Measurements from ENCODE around the gene EFCAB14. TPM values are rescaled to one million over a fixed set of nuclear protein-coding genes. Genes with fewer than 3 reads are reported as not detected.
A peak's percentile ranks its signal among the peaks of the same experiment; 100 is the strongest.

EFCAB14 gene
- 100 to 1,000 TPM in 1 of 2 donors, 10 to 100 TPM in 1; 97.7 to 132 TPM for total RNA-seq
- polyA plus RNA-seq, result 10 to 100 TPM; 20.8 to 49.0 TPM
- long read RNA-seq, donor 1, full-length matches to known transcripts, result 9 of 29 reads
- long read RNA-seq, donor 1, partial matches to known transcripts, result 10 of 29 reads
- long read RNA-seq, donor 1, other reads (novel, unspliced or antisense), result 10 of 29 reads
- long read RNA-seq, donor 2, full-length matches to known transcripts, result 2 of 2 reads
- long read RNA-seq, donor 2, partial matches to known transcripts, result 0 of 2 reads
- long read RNA-seq, donor 2, other reads (novel, unspliced or antisense), result 0 of 2 reads
- long read RNA-seq, donor 3, full-length matches to known transcripts, result 7 of 12 reads
- long read RNA-seq, donor 3, partial matches to known transcripts, result 5 of 12 reads
- long read RNA-seq, donor 3, other reads (novel, unspliced or antisense), result 0 of 12 reads
- long read RNA-seq, donor 4, partial matches to known transcripts, result 5 of 7 reads
- long read RNA-seq, donor 4, other reads (novel, unspliced or antisense), result 0 of 7 reads
- long read RNA-seq, donor 5, full-length matches to known transcripts, result 11 of 31 reads
- long read RNA-seq, donor 5, partial matches to known transcripts, result 15 of 31 reads
- long read RNA-seq, donor 5, other reads (novel, unspliced or antisense), result 5 of 31 reads

GRCh38 chr1:46718727-46719622, at the start of gene EFCAB14:
TSS of gene EFCAB14 (minus strand) at chr1:46719114. CDS start at chr1:46718087, 1,027 bp downstream.
- H3K4me3 ChIP-seq, result peak within 1 kb of the TSS; percentile 98
- ATAC-seq (ENCODE audit: insufficient read depth, low FRiP score), result peak; percentile 98
- no peak for TF ChIP-seq CTCF (IDR thresholded peaks at IDR 0.05; ENCODE audit: control extremely low read depth, extremely low read depth)
- peak within 1 kb of the TSS; percentile 67 to 84 for H3K9ac ChIP-seq (ENCODE audit: insufficient read depth in 1 of 2, low read length in 2 of 2)
- 0 to 1% methylated on average over 67 to 85 of the region's 85 CpGs for WGBS, 2 donors
- H3K4me1 ChIP-seq (ENCODE audit: control insufficient read depth in 5 of 5, insufficient read depth in 5 of 5, low read length in 5 of 5), result peaks cover 9 to 19% (median 9%) of the 10 kb centered on the region in 5 donors
- peaks cover 7 to 16% (median 9%) of the 10 kb centered on the region in 4 donors for H3K36me3 ChIP-seq (ENCODE audit: control insufficient read depth in 4 of 4, insufficient read depth in 4 of 4, low read length in 4 of 4)
- H3K27ac ChIP-seq (ENCODE audit: low read depth in 1 of 2, low read length in 1 of 2), result peak within 1 kb of the TSS; percentile 82 to 98
- DNase-seq, result peak; percentile 94 to 97 (median 96)
- H3K9me3 ChIP-seq (ENCODE audit: control insufficient read depth in 4 of 4, insufficient read depth in 3 of 4, low read length in 3 of 4), result no peaks in the 10 kb centered on the region
- H3K27me3 ChIP-seq (ENCODE audit: control insufficient read depth in 3 of 3, insufficient read depth in 3 of 3, low read length in 2 of 3), result no peaks in the 10 kb centered on the region

- Histone ChIP-seq H3K9ac (ENCODE audit: insufficient read depth in 1 of 2, low read length in 2 of 2) (no peak overlapping the region), H3K36me3 (ENCODE audit: control insufficient read depth in 4 of 4, insufficient read depth in 4 of 4, low read length in 4 of 4) (no peaks in the 10 kb centered on the region), H3K27ac (ENCODE audit: low read depth in 1 of 2, low read length in 1 of 2) (peak overlapping the region in 1 of 2 donors; percentile 85), H3K4me1 (ENCODE audit: control insufficient read depth in 5 of 5, insufficient read depth in 5 of 5, low read length in 5 of 5) (peaks cover 0 to 9% (median 4%) of the 10 kb centered on the region in 5 donors), H3K9me3 (ENCODE audit: control insufficient read depth in 4 of 4, insufficient read depth in 3 of 4, low read length in 3 of 4) (peaks cover 0 to 26% (median 13%) of the 10 kb centered on the region in 4 donors), H3K4me3 (no peak overlapping the region), H3K27me3 (ENCODE audit: control insufficient read depth in 3 of 3, insufficient read depth in 3 of 3, low read length in 2 of 3) (no peaks in the 10 kb centered on the region)
- no peak for TF ChIP-seq CTCF (IDR thresholded peaks at IDR 0.05; ENCODE audit: control extremely low read depth, extremely low read depth)
- ATAC-seq (ENCODE audit: insufficient read depth, low FRiP score) (no peak), DNase-seq (no peak)
- WGBS, 2 donors, result 69 to 72% methylated on average over 5 of the region's 5 CpGs
These were observed 49.5 kb upstream of the EFCAB14 start for GRCh38 chr1:46768445-46768844.

GRCh38 chr1:46767649-46768282, 48.9 kb upstream of the EFCAB14 start:
- Histone ChIP-seq H3K36me3 (ENCODE audit: control insufficient read depth in 4 of 4, insufficient read depth in 4 of 4, low read length in 4 of 4) (no peaks in the 10 kb centered on the region), H3K4me3 (no peak overlapping the region), H3K9me3 (ENCODE audit: control insufficient read depth in 4 of 4, insufficient read depth in 3 of 4, low read length in 3 of 4) (peaks cover 0 to 26% (median 13%) of the 10 kb centered on the region in 4 donors), H3K27me3 (ENCODE audit: control insufficient read depth in 3 of 3, insufficient read depth in 3 of 3, low read length in 2 of 3) (no peaks in the 10 kb centered on the region), H3K4me1 (ENCODE audit: control insufficient read depth in 5 of 5, insufficient read depth in 5 of 5, low read length in 5 of 5) (peaks cover 0 to 10% (median 4%) of the 10 kb centered on the region in 5 donors), H3K27ac (ENCODE audit: low read depth in 1 of 2, low read length in 1 of 2) (peak overlapping the region in 1 of 2 donors; percentile 91), H3K9ac (ENCODE audit: insufficient read depth in 1 of 2, low read length in 2 of 2) (no peak overlapping the region)
- 45 to 65% methylated on average over 4 of the region's 4 CpGs for WGBS, 2 donors
- DNase-seq, result peak; percentile 68 to 83 (median 77)
- no peak for TF ChIP-seq CTCF (IDR thresholded peaks at IDR 0.05; ENCODE audit: control extremely low read depth, extremely low read depth)
- peak; percentile 81 for ATAC-seq (ENCODE audit: insufficient read depth, low FRiP score)
